ENCODE measurements around the gene NHERF1. TPM values are rescaled to one million over a fixed set of nuclear protein-coding genes. Genes with fewer than 3 reads are reported as not detected.

The NHERF1 gene
- total RNA-seq, 1 experiment from 2014 or later: 75.0 TPM

- no peak overlapping the region for H2AFZ ChIP-seq (ENCODE audit: low read length)
- no peak overlapping the region for H3K9ac ChIP-seq (ENCODE audit: low read length)
- no peaks in the 10 kb centered on the region for H3F3A ChIP-seq (ENCODE audit: low read length, unreplicated experiment)
- DNase-seq: no peak
- H3K79me2 ChIP-seq (ENCODE audit: low read length): no peaks in the 10 kb centered on the region
- BruUV-seq (replicated peaks): no TSS peak
- intact Hi-C loops (cut with micrococcal nuclease): no loop called here
- H3K4me1 ChIP-seq (ENCODE audit: insufficient read depth, low read length): peaks cover 25% of the 10 kb centered on the region
- no peaks in the 10 kb centered on the region for H3K36me3 ChIP-seq (ENCODE audit: low read depth, low read length)
- POLR2A ChIA-PET (ENCODE audit: unreplicated experiment): no interaction called here
- TF ChIP-seq EZH2 (IDR thresholded peaks at IDR 0.05; ENCODE audit: low read length, unreplicated experiment): no peak
- no peak for TF ChIP-seq CTCF (conservative IDR thresholded peaks at IDR 0.05; ENCODE audit: low read depth, low read length)
- no peak for TF ChIP-seq EZH2phosphoT487 (IDR thresholded peaks at IDR 0.05; ENCODE audit: borderline replicate concordance, low read length)
- H4K20me1 ChIP-seq (ENCODE audit: low read length): no peaks in the 10 kb centered on the region
- no peak for ATAC-seq
- CTCF ChIA-PET: no interaction called here
- H3K27me3 ChIP-seq (ENCODE audit: low read length): peaks cover 56% of the 10 kb centered on the region
- H3K9me2 ChIP-seq (replicated peaks; ENCODE audit: low read length): no peaks in the 10 kb centered on the region
- no peaks in the 10 kb centered on the region for H3K9me3 ChIP-seq (ENCODE audit: low read length)
- H3K27ac ChIP-seq (ENCODE audit: low read length): no peak overlapping the region
- H3K4me2 ChIP-seq (ENCODE audit: low read length): no peak overlapping the region
- H3K4me3 ChIP-seq (ENCODE audit: low read length): no peak overlapping the region
These were observed 14.2 kb upstream of the NHERF1 start for GRCh38 chr17:74734256-74734655.

GRCh38 chr17:74736513-74737298, 11.7 kb upstream of the NHERF1 start, which contains the start of gene RAB37:
Gene RAB37 (plus strand): TSS chr17:74737256. CDS start chr17:74737273, 17 bp downstream.
- Histone ChIP-seq H3K4me2 (ENCODE audit: low read length) (peak within 1 kb of the TSS; percentile 38), H3K27ac (ENCODE audit: low read length) (no peak within 1 kb of the TSS), H4K20me1 (ENCODE audit: low read length) (no peaks in the 10 kb centered on the region), H3K27me3 (ENCODE audit: low read length) (peaks cover 60% of the 10 kb centered on the region), H3K4me3 (ENCODE audit: low read length) (no peak within 1 kb of the TSS; the same call in 1 of the 2 replicates), H3K9me2 (replicated peaks; ENCODE audit: low read length) (no peaks in the 10 kb centered on the region), H3K79me2 (ENCODE audit: low read length) (no peaks in the 10 kb centered on the region), H3K9ac (ENCODE audit: low read length) (no peak within 1 kb of the TSS), H2AFZ (ENCODE audit: low read length) (peak within 1 kb of the TSS; percentile 32; the same call in 1 of the 2 replicates), H3K9me3 (ENCODE audit: low read length) (no peaks in the 10 kb centered on the region), H3K4me1 (ENCODE audit: insufficient read depth, low read length) (peaks cover 15% of the 10 kb centered on the region), H3K36me3 (ENCODE audit: low read depth, low read length) (no peaks in the 10 kb centered on the region), H3F3A (ENCODE audit: low read length, unreplicated experiment) (no peaks in the 10 kb centered on the region)
- POLR2A ChIA-PET (ENCODE audit: unreplicated experiment): no interaction called here
- CTCF ChIA-PET: interaction anchor here (0.6 to 3.5 kb wide), 3 partner anchors 40 to 193 kb away, joined by 3 to 53 read pairs (median 5); partner anchors contain the start of gene NAT9
- intact Hi-C loops (cut with micrococcal nuclease): loop anchor here (1.0 kb wide), 1 partner anchor 79 kb away; no protein-coding TSS in a partner anchor
- ATAC-seq: peak; percentile 12
- no TSS peak for BruUV-seq (replicated peaks)
- TF ChIP-seq EZH2phosphoT487 (IDR thresholded peaks at IDR 0.05; ENCODE audit: borderline replicate concordance, low read length) (0 out of 2 replicates have a peak, but pooled peaks have one; percentile 47), CTCF (conservative IDR thresholded peaks at IDR 0.05; ENCODE audit: low read depth, low read length) (peak; percentile 58), EZH2 (IDR thresholded peaks at IDR 0.05; ENCODE audit: low read length, unreplicated experiment) (peak; percentile 90)
- DNase-seq: no peak
